Endometrium (tissue), 2 donors: ENCODE measurements around the gene RPUSD3.

ENCODE experiments used
- FAIRE-seq: peaks from 2 replicates; lab custom pipeline; 2012; peaks lifted over from hg19 to GRCh38; lab: Jason Lieb, UNC
- donor health status: control.
- donor health status: control.

RPUSD3 gene

DNA sequence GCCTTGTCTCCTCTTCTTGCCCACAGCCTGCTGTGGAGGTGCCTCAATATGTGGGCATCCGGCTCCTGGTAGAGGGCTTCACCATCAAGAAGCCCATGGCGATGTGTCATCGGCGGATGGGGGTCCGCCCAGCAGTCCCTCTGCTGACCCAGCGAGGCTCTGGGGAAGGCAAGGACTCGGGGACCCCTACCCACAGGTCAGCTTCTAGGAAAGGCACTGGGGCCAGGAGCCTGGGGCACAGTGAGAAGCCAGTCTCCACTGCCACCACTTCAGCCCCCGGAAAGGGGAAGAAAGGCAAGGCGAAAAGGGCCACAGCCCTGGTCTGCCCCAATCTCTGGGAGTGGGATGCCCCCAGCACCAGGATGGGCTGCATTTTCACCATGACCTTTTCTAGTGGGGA lies 10.7 kb downstream of the RPUSD3 start:
- FAIRE-seq = no peak

DNA sequence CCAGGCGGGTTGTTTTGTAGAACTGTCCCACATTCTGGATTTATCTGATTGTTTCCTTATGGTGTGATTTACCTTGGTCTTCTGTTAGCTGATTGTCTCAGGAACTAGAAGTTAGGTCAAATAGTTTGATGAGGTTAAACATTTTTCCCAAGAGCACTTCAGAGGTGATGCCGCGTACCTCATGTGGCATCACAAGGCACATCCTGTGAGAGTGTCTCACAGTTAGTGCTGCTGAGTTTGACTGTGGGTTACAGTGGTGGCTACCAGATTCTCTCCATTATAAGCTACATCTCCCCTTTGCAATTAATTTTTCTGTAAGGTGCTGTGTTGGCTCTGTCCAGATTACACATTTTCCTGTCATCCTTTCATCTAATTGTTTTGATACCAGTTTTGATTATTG lies 12.6 kb downstream of the RPUSD3 start:
- FAIRE-seq = no peak

DNA sequence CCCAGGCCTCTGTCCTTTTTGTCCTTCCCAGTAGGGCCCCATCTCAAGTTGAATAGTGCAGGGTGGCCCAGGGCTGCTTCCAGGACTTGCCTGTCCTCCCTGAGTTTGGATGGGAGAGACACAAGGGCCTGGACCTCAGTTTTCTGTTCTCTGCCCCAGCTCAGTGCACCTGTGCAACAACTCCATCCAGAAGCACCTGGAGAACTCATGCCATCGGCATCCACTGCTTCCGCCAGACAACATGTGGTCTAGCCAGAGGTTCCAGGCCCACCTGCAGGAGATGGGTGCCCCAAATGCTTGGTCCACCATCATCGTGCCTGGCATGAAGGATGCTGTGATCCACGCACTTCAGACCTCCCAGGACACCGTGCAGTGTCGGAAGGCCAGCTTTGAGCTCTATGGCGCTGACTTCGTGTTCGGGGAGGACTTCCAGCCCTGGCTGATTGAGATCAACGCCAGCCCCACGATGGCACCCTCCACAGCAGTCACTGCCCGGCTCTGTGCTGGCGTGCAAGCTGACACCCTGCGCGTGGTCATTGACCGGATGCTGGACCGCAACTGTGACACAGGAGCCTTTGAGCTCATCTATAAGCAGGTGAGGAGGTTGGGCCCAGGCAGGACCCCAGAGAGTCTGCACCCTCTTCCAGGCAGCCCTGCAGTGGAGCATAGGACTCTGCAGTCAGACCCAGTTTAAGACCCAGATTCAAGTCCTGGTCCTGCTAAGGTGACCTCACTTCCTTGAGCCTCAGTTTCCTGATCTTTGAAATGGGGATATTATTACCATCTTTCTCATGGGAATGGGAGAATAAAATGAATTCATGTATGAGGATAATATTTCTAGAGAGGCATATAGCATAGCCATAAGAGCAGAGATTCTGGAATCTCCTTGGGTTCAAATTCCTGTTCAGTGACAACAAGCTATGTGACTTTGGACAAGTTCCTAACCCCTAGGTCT lies 14.7 kb downstream of the RPUSD3 start:
- FAIRE-seq = no peak

DNA sequence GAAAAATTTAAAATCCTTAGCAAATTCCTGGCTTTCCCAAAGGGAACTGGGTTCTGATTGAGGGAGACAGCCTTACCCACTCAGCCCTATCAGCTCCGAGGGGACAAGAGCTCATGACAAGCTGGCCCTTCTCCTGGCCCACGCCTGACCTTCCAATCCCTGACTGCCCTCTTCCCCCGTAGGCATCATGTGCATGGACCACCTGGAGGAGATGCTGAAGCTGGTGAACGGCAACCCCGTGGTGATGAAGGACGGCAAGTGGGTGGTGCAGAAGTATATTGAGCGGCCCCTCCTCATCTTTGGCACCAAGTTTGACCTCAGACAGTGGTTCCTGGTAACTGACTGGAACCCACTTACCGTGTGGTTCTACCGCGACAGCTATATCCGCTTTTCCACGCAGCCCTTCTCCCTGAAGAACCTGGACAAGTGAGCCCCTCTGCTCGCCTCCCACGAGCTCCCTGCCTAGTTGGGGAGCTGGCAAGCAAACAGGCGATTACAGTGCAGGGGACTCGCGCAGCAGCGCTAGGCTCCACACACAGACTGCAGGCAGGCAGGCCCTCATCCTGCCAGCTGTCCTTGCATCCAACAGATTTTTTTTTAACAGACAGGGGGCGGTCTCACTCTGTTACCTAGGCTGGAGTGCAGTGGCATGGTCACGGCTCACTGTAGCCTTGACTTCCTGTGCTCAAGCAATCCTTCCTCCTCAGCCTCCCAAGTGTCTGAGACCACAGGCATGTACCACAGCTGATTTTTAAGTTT lies 16.8 kb downstream of the RPUSD3 start:
- no peak for FAIRE-seq

DNA sequence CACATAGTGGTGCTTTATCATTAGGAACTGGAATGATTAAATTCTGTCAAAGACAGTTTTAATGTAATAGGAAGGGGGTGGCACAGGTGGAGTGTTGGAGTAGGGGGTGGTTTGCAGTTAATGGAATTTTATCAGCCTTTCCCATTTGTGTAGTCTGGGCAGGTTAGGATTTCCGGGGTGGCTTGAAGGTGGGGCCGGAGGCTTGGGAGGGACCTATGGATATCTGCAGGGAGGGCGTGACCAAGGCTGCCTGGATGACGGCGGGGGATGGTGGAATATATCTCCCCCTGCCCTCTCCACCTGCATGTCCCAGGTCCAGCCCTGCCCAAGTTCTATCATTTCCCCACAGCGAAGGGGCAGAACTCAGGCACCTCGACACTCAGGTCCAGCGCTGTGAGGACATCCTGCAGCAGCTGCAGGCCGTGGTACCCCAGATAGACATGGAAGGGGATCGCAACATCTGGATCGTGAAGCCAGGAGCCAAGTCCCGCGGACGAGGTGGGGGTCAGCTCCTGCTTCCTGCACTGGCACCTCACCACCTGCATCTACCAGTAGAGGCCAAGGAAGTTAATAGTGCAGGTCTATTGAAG lies 18.3 kb downstream of the RPUSD3 start:
- no peak for FAIRE-seq

DNA sequence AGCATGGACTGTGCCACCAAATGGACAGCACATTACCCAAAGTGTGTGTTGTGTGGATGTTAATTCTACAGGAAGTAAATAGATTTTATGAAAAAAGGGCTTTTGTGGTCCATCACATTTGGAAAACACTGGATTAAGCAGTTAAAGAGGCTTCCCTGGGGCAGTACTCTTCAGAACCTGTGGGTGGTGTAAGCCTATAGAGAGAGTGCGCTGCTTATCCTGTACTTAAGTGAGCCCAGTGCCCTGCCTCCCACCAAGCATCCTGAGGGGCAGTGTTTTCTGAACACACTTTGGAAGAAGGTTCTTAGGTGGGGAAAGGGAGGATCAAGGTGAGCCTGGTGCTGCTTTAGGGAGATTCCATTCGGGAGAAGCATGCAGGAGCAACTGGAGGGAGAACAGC lies 22.9 kb downstream of the RPUSD3 start:
- FAIRE-seq = no peak

DNA sequence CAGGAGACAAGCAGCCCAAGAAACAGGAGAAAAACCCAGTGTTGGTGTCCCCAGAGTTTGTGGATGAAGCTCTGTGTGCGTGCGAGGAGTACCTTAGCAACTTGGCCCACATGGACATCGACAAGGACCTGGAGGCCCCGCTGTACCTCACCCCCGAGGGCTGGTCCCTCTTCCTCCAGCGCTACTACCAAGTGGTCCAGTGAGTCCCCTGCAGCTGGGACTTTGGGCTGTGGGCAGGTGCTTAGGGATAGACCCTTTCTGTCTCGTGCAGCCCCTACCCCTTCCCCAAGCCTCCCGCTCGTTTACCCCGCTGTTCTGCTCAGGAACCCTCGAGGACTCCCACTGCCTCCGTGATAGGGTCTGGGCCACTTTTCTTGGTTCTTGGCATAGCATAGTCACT lies 23.3 kb downstream of the RPUSD3 start:
- FAIRE-seq = no peak

DNA sequence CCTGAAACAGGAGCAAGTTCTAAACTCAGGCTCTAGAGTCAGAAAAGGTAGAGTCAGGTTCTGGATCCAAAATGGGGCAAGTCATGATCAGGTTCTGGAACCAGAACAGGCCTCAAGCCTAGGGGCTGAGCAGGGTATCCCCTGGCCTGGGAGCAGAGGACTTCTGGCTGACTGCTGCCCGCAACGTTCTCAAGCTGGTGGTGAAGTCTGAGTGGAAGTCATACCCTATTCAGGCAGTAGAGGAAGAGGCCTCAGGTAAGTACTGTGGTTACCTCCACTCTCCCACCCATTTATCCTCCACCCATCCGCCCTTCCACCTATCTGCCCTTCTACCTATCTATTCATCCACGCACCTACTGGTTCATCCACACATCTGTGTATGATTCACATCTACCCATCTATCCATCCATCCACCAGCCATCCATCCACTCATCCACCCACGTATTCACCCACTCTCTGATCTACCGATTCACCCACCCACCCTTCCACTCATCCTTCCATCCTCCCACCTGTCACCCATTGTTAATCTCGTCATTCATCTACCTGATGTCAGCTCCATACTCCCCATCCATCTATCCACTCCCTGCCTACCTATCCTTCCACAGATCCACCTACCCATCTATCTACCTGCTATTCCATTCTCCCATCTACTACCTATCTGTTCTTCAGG lies 25.0 kb downstream of the RPUSD3 start:
- FAIRE-seq = no peak

DNA sequence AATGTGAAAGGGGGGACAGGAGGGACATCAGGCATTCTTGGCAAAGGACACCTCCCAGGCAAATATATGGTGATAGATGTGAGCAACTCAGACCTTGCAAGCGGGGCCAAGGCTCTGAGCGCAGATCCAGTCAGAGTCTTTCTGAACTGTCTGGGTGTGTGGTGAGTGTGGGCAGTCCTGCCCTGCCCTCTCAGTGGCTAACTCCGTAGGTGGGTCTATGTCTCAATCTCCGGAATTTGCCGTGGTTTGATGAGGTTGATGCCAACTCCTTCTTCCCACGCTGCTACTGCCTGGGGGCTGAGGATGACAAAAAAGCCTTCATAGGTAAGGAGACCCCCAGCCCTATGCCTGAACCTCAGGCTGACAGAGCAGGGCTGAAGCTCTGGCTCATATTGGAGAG lies 26.4 kb downstream of the RPUSD3 start:
- no peak for FAIRE-seq

DNA sequence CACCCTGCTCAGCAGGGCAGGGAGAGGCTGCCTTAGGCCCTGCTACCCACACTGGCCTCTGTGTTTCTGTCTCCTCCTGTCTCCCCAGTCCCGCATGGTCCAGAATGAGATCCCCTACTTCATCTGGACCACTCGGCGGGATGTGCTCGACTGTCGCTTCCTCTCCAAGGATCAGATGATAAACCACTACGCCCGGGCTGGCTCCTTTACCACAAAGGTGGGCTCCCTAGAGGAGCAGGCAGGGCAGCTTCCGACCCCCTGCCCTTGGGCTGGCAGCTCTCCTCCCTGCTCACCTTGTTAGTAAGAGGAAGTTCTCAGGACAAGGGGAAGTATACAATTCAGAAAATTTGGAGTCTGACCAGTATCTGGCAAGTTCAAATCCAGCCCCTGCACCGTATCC lies 27.8 kb downstream of the RPUSD3 start:
- FAIRE-seq = no peak

DNA sequence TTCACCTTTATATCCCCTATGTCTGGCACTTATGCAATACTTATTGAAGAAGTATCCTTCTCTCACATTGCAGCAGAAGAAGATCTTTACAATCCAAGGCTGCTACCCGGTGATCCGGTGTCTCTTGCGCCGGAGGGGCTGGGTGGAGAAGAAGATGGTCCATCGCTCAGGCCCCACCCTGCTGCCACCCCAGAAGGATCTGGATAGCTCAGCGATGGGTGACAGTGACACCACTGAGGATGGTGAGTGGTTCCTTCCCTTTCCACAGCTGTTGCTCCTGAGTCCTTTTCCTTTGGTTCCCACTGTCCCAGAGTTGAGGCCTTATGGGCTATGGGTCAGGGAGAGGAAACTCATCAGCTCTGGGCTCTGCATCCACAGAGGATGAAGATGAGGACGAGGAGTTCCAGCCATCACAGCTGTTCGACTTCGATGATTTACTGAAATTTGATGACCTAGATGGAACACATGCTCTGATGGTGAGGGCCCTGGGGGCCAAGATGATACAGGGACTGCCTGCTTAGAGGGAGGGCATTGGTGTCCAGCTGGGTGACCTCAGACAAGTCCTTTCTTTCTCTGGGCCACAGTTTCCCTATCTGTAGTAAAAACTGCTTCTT lies 30.8 kb downstream of the RPUSD3 start:
- no peak for FAIRE-seq

DNA sequence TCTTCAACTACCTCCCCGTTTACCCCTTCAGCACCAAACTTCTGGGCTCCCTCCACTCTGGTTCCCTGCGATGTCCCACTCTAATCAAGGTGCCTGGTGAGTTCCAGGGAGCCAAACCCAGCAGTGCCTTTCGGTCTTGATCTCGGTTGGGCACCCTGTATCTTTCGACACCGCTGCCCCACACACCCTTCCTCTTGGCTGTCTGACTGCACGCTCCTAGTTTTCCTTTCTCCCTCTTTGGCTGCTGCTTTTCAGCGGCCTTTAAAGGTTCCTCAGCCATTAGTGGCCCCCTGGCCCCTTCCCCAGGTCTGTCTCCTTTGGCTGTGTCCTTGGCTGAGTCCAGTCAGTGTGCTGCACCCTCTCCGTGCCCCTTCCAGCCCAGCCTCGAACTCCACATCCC lies 33.0 kb downstream of the RPUSD3 start:
- FAIRE-seq = no peak

DNA sequence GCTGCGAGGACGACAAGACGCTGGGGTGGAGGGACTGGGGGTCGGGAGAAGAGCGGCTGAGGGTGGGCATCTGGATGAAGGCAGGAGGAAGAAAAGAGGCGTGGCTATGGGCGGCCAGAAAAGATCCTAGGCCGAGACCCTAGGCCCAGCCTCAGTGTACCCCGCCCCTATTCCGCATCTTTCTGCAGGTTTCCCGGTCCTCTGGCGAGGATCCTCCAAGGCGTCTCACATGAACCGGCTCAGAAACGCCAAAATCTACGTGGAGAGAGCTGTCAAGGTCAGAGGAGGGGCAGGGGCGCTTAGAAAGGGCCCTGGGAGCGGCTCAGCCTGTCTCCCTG lies 33.4 kb downstream of the RPUSD3 start:
- no peak for FAIRE-seq

DNA sequence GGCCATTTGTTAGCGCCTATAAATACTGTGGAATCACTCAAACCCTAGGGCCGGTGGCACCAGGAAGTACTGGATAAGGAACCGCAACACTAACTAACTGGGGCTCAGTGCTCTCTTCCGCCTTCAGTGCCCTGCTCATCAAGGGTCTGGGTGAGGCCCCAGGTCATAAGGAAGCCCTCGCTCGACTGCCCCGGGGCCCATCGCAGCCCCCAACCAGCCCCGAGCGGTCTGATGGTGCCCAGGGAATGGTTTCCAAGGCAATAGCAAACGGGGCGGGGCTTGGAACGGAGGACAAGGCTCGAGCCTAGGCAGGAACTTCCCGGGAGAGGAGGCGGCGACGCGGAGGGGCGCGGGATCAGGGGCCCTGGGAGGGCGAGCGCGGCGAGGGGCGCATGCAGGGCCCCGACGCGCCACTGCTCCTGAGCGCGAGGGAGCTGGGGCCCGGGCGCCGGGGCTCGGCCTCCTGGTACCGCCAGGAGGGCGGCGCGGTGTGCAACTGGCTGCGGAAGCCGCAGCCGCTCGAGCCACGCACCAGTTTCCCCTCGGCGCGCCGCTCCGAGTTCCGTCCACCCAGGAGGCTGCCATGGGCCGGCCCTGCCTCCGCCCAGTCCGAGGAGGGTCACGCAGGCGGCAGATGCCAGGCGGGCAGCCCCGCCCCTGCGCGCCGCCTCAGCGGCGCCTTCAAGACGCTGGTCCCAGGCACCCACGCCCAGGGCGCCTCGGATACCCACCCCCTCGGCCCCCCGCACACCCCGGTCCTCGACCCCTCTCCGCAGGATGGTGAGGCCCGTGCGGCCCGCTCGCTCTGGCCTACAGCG lies 34.0 kb downstream of the RPUSD3 start, which contains the start of gene TTLL3:
Gene TTLL3, plus strand, starts transcription at position 648 of the 818 bp plus-strand sequence. CDS start 400 bp downstream, outside the sequence.
- no peak for FAIRE-seq

DNA sequence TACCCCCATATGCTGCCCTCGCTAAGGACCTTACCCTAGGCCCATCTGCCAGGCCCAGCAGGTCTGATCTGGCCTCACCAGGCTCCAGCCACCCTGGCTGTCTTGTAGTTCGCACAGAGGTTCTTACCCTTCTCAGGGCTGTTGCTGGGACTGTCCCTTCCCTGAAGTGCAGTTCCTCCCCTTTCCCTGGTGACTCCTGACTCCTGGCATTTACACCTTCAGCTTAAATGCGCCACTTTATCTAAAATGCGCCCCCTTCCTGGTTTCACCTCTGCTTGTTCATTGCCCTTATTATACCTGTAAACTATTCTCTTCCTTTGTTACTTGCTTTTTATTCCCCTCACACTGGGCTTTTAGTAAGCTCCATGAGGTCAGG lies 34.6 kb downstream of the RPUSD3 start:
- FAIRE-seq = no peak

DNA sequence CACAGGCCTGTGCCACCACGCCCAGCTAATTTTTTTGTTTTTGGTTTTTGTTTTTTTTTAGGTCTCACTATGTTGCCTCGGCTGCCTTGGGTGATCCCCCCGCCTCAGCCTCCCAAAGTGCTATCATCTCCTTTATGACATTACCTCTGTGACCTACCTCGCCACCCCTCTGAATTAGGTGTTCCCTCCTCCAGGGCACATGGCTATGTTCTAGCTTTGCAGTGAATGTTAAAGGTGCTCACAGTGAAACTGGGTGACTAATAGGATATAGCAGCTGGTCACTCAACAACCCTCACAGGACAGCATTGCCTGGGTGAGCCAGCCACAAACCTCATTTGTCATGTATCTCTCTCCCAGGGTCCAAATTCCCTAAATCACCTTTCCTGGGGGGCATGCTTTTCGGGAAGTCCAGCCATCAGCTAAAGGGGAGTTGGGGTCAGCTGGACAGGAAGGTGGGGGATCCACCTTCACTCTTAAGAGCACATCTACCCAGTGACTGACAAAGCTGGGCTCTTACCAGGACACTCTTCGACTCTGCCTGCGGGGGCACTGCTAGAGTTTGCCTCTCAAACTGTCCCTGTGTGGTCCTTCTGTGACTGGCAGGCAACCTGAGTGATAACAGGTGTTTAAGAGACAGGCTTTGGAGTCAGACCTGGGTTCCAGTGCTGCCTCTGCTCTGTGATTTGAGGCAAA lies 35.3 kb downstream of the RPUSD3 start:
- FAIRE-seq = no peak

DNA sequence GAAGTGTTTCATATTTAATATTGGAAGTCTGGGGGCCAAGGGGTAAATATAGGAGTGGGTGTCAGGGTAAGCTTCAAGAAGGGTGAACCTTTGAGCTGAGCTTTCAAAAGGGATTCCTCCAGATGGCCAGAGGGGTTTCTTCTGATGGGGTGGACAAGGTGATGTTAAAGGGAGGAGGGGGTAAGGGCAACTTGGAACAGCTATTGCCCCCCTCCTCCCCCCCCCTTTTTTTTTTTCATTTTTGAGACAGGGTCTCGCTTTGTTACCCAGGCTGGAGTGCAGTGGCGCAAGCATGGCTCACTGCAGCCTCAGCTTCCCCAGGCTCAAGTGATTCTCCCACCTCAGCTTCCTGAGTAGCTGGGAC lies 35.8 kb downstream of the RPUSD3 start:
- FAIRE-seq = no peak

DNA sequence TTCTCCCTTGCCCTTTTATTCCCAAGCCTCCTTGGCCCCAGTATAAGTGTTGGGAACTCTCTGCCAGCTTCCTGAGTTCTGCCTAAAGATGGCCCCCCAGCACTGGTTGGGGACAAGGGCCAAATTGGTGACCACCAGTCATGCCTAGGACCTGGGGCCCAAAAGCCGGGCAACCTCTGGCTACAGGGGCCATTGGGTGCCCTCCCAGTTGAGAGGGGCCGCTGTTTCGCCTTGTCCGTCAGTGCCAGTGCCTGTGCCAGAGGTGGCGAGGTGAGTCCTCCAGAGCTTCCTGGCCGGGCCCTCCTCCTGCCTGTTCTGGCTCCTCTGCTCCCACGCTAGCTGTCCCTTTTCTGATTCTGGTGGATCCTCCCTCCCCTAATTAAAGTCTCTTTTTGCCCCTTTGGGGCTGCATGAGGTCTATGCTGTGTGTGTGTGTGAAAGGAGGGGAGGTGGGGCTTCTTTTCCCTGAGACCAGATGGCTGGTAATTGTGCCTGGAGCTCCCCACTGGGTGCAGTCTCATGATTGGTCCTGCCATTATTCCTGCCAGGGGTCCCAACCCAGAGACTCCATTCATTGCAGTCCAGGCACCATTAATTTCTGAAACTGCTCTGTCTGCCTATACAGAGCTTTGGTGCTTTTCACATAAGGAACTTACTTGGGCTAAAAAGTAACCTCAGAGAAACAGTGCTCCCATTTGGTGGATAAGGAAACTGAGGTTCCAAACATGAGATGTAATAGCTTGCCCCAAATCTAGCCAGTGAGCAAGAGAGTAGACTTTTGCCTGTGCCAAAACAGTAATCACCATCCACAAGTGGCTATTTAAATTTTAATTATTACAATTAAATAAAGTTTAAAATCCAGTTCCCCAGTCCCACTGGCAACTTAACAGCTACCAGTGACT lies 36.9 kb downstream of the RPUSD3 start:
- no peak for FAIRE-seq

DNA sequence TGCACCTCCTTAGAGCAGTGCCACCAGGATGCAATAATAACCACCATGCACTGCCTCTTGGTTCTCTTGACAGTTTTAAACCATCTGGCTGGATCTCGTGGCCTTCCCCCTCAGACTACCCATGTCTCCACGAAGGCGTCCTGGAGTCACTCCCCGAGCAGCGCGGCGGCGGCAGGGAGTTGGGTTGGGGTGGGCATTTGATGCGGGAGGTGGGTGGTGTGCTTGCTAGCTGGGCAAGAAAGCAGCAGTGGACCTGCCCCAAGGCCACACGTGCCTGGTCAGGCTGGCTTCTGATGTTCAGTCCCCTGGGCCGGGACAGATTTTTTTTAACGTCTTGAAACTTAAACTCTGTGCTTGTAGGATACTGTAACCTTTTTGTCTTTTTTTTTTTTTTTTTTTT lies 37.7 kb downstream of the RPUSD3 start:
- FAIRE-seq = no peak

DNA sequence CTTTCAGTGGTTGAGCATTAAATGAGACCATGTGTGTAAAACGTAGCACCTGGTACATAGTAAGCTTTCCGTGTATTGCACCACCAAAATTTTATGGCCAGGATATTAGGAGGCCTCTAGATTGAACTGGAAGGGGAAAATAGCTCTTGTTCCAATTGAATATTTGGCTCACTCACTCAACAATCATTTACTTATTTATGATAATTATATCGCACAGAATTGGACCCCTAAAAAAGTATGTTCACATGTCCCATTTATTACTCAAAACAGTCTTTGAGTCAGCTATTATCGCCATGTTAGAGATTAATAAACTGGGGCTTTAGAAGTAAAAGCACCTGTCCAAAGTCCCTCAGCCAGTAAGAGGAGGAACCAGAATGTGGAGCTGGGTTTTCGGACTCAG lies 38.8 kb downstream of the RPUSD3 start:
- no peak for FAIRE-seq
